Endodermal cell (in vitro differentiated cells): ENCODE measurements around the gene SINHCAF. TPM values are rescaled to one million over a fixed set of nuclear protein-coding genes. Genes with fewer than 3 reads are reported as not detected.

ENCODE experiments used
- DNase-seq: peaks from one replicate; pipeline ENCODE4 v3.0.0-alpha.2; 2017
- H3K27ac ChIP-seq: 2 replicates; pipeline ENCODE4 v1.5.1; 2013; ENCODE audit warnings: mild to moderate bottlenecking, low read depth, low read length, moderate library complexity
- H3K27me3 ChIP-seq: 2 replicates; pipeline ENCODE4 v1.6.1; 2013; ENCODE audit warnings: mild to moderate bottlenecking, low read length, moderate library complexity; ENCODE audit not compliant: insufficient read depth, control insufficient read depth, poor library complexity, severe bottlenecking
- H3K36me3 ChIP-seq: 2 replicates; pipeline ENCODE4 v1.7.0; 2013; ENCODE audit warnings: mild to moderate bottlenecking, low read length, moderate library complexity; ENCODE audit not compliant: control insufficient read depth, insufficient read depth
- H3K4me1 ChIP-seq: one replicate; pipeline ENCODE4 v1.7.0; 2013; ENCODE audit warnings: low read length; ENCODE audit not compliant: control insufficient read depth, insufficient read depth
- H3K4me3 ChIP-seq: 2 replicates; pipeline ENCODE4 v1.5.1; 2013; ENCODE audit warnings: mild to moderate bottlenecking, low read length, moderate library complexity
- H3K9ac ChIP-seq: 2 replicates; pipeline ENCODE4 v1.6.1; 2013; ENCODE audit warnings: mild to moderate bottlenecking, low read length, moderate library complexity; ENCODE audit not compliant: poor library complexity, severe bottlenecking; ENCODE audit errors: extremely low read depth
- H3K9me3 ChIP-seq: 2 replicates; pipeline ENCODE4 v1.6.1; 2013; ENCODE audit warnings: mild to moderate bottlenecking, low read length, moderate library complexity; ENCODE audit not compliant: control insufficient read depth
- H3K27ac Mint-ChIP-seq: 2 replicates; pipeline ENCODE4 v1.8.0; 2020; ENCODE audit warnings: mixed read lengths
- H3K27me3 Mint-ChIP-seq: 2 replicates; pipeline ENCODE4 v1.8.0; 2021; ENCODE audit warnings: mild to moderate bottlenecking, mixed read lengths; ENCODE audit not compliant: insufficient read depth
- H3K36me3 Mint-ChIP-seq: 2 replicates; pipeline ENCODE4 v1.8.0; 2020; ENCODE audit warnings: low read depth, mixed read lengths
- H3K4me1 Mint-ChIP-seq: 2 replicates; pipeline ENCODE4 v1.8.0; 2020; ENCODE audit warnings: mixed read lengths
- H3K4me3 Mint-ChIP-seq: 2 replicates; pipeline ENCODE4 v1.8.0; 2020; ENCODE audit warnings: mild to moderate bottlenecking, moderate library complexity, mixed read lengths
- H3K9me3 Mint-ChIP-seq: 2 replicates; pipeline ENCODE4 v1.8.0; 2020; ENCODE audit warnings: mild to moderate bottlenecking, mixed read lengths
- WGBS, 2 experiments: methylation state at CpG; one replicate each; pipeline versions ENCODE4 v1.1.5 to v1.1.7; 2013; ENCODE audit warnings: missing lambda C conversion rate in 2 of 2, mixed read lengths in 1 of 2; ENCODE audit not compliant: insufficient coverage in 1 of 2, insufficient read length in 1 of 2; 5-methylcytosine and 5-hydroxymethylcytosine counted together
- total RNA-seq, 2 donors: library from RNA; stranded (reverse); fragmentation: NEBNext Ultra II Directional in 1 of 2; extraction: Animal tissue kit (Norgen Biotek cat#: 25700) in 1 of 2; gene quantifications; 2 replicates in 1 of 2; 3 replicates in 1 of 2; pipeline ENCODE4 v1.2.1, GENCODE V29; 2021
- TF ChIP-seq, protein P1 (sequence below): fragments of 200-600 bp; sonication (generic); conservative IDR thresholded peaks from 2 replicates; pipeline ENCODE4 v1.5.0; 2021; ENCODE audit warnings: antibody characterized with exemption, mild to moderate bottlenecking

Gene SINHCAF
- total RNA-seq, 2 donors from 2014 or later = 323 to 779 TPM

DNA sequence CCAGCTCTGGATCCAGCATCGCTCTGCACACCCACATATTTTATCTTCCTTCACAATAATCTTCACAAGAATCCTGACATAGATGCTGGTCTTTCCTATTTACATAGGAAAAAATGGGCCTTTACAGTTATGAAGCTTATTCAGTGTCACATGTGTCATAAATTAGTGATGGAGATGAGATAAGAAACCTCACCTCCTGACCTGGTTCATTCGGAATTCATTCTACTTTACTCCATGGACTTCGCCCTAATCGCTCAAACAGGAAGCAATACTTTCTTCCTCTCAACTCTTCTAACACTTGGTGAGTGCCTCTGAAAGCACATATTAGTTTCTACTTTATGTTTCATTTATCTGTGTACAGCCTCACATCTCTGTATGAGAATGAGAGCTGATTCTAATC, 12.0 kb upstream of the SINHCAF start:
- H3K9me3 ChIP-seq = no peaks in the 10 kb centered on the region
- H3K36me3 ChIP-seq = no peaks in the 10 kb centered on the region
- no peak overlapping the region for H3K9ac ChIP-seq
- H3K4me3 ChIP-seq = no peak overlapping the region
- no peak overlapping the region for H3K4me3 Mint-ChIP-seq
- H3K36me3 Mint-ChIP-seq = no peaks in the 10 kb centered on the region
- TF ChIP-seq, protein P1, sequence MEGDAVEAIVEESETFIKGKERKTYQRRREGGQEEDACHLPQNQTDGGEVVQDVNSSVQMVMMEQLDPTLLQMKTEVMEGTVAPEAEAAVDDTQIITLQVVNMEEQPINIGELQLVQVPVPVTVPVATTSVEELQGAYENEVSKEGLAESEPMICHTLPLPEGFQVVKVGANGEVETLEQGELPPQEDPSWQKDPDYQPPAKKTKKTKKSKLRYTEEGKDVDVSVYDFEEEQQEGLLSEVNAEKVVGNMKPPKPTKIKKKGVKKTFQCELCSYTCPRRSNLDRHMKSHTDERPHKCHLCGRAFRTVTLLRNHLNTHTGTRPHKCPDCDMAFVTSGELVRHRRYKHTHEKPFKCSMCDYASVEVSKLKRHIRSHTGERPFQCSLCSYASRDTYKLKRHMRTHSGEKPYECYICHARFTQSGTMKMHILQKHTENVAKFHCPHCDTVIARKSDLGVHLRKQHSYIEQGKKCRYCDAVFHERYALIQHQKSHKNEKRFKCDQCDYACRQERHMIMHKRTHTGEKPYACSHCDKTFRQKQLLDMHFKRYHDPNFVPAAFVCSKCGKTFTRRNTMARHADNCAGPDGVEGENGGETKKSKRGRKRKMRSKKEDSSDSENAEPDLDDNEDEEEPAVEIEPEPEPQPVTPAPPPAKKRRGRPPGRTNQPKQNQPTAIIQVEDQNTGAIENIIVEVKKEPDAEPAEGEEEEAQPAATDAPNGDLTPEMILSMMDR = no peak
- peaks cover 13% of the 10 kb centered on the region for H3K4me1 Mint-ChIP-seq
- no peaks in the 10 kb centered on the region for H3K4me1 ChIP-seq
- WGBS, 2 experiments = 93 to 94% methylated on average over 3 to 4 of the region's 4 CpGs
- no peaks in the 10 kb centered on the region for H3K27me3 ChIP-seq
- no peak for DNase-seq
- H3K27ac Mint-ChIP-seq = no peak overlapping the region
- H3K27ac ChIP-seq = no peak overlapping the region
- no peaks in the 10 kb centered on the region for H3K27me3 Mint-ChIP-seq
- no peaks in the 10 kb centered on the region for H3K9me3 Mint-ChIP-seq

DNA sequence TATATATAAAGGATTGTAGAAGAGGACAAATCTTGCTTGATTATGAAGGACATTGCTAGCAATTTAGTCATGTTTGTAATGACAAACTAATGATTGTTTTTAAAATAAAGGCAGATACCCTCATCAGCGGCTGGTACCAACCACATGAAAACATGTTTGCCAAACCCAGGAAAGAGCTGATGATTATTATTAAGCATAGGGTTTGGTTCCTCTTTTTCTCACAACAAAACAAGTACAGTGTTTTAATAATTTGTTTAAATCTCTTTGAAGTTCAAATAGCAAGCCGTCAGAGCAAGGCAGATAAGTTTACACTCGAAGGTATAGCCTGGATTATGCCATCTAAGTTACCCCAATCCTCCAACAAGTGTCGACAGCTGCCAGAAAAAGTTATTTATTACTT, 5.3 kb upstream of the SINHCAF start:
- 92 to 97% methylated on average over 4 of the region's 4 CpGs for WGBS, 2 experiments
- H3K27ac ChIP-seq = no peak overlapping the region
- peaks cover 7% of the 10 kb centered on the region for H3K4me1 ChIP-seq
- H3K36me3 ChIP-seq = no peaks in the 10 kb centered on the region
- no peaks in the 10 kb centered on the region for H3K27me3 ChIP-seq
- no peak overlapping the region for H3K4me3 ChIP-seq
- no peak for DNase-seq
- no peaks in the 10 kb centered on the region for H3K27me3 Mint-ChIP-seq
- no peaks in the 10 kb centered on the region for H3K9me3 ChIP-seq
- peaks cover 13% of the 10 kb centered on the region for H3K4me1 Mint-ChIP-seq
- no peaks in the 10 kb centered on the region for H3K36me3 Mint-ChIP-seq
- H3K4me3 Mint-ChIP-seq = no peak overlapping the region
- H3K27ac Mint-ChIP-seq = no peak overlapping the region
- H3K9ac ChIP-seq = no peak overlapping the region
- no peaks in the 10 kb centered on the region for H3K9me3 Mint-ChIP-seq
- TF ChIP-seq, protein P1 = no peak

DNA sequence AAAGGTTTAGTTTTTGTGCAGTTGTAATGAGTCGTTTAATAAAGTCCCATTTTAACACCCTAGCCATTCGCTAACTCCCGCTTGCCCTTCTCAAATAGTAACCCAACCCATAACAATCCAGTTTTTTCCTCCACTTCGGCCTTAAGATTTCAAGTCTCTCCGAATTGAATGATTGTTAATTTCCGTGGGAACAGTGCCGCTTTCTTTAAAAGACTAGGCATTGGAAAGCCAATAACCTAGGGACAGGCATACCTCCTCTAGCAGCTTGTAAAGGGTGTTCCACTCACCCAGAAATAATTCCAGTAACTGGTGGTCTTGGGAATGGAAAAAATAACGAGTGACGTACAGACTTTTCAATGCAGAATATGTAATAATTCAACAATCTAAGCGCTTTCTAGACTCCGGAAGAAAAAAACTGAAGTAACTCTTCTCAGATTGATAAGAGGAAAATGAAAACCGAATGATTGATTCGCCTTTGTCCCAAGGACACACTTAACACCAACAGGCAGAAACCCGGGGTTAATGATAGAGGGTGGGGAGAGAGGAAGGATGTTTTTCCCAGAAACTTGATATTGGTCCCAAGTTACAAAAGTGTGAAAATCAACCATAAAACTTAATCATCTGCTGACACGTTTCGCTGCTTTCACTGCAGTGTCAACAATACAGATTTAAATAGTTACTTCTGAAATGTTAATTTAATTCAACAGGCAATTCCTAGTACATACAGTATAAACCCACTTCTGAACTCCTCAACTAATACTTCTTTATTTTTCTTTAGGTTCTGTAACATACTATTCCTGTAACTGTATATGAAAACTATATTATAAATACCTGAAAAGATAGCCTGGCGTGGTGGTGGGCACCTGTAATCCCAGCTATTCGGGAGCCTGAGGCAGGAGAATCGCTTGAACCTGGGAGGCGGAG, 1.0 kb upstream of the SINHCAF start:
- peak overlapping the region; percentile 100 for H3K4me3 Mint-ChIP-seq
- H3K4me3 ChIP-seq = peak overlapping the region; percentile 84
- H3K27me3 Mint-ChIP-seq = no peaks in the 10 kb centered on the region
- 63 to 72% methylated on average over 15 to 19 of the region's 20 CpGs for WGBS, 2 experiments
- no peaks in the 10 kb centered on the region for H3K36me3 ChIP-seq
- TF ChIP-seq, protein P1 = no peak
- peak overlapping the region; percentile 74 for H3K9ac ChIP-seq
- peaks cover 18% of the 10 kb centered on the region for H3K4me1 Mint-ChIP-seq
- peak overlapping the region; percentile 81 for H3K27ac ChIP-seq
- H3K27me3 ChIP-seq = no peaks in the 10 kb centered on the region
- H3K9me3 ChIP-seq = no peaks in the 10 kb centered on the region
- no peaks in the 10 kb centered on the region for H3K36me3 Mint-ChIP-seq
- H3K9me3 Mint-ChIP-seq = no peaks in the 10 kb centered on the region
- peak overlapping the region; percentile 98 for H3K27ac Mint-ChIP-seq
- H3K4me1 ChIP-seq = peaks cover 12% of the 10 kb centered on the region
- DNase-seq = peak; percentile 50
